DOHH2 (cell line): Measurements from ENCODE around the gene PAX4.

Experiments
- CTCF ChIP-seq: fragments of 200-600 bp; sonication (generic); IDR thresholded peaks from one replicate; pipeline ENCODE4 v1.5.1; 2014; ENCODE audit warnings: antibody characterized with exemption, mild to moderate bottlenecking, low read depth, low read length; ENCODE audit not compliant: poor library complexity, severe bottlenecking
- EZH2phosphoT487 ChIP-seq: fragments of 200-600 bp; sonication (generic); IDR thresholded peaks from 2 replicates; pipeline ENCODE4 v1.6.1; 2017; ENCODE audit warnings: borderline replicate concordance, mild to moderate bottlenecking, antibody characterized with exemption, low read length, moderate library complexity, mixed read lengths

GRCh38 chr7:127625331-127625730 lies 7.4 kb upstream of the PAX4 start:
- TF ChIP-seq EZH2phosphoT487 (no peak), CTCF (no peak)
